ENCODE measurements around the gene NFYA. TPM values are rescaled to one million over a fixed set of nuclear protein-coding genes. Genes with fewer than 3 reads are reported as not detected.

The NFYA gene
- total and polyA plus RNA-seq, 5 donors = 6.1 to 13.8 (median 11.5) TPM

GRCh38 chr6:41059556-41059955 lies 13.2 kb upstream of the NFYA start:
- no peak for ATAC-seq
- 86% methylated on average over 1 of the region's 1 CpG for WGBS
- Histone ChIP-seq H3K4me3 (ENCODE audit: low read length) (no peak overlapping the region), H3K27ac (ENCODE audit: low read length) (peak overlapping the region; percentile 82), H3K9me3 (ENCODE audit: control insufficient read depth, low read length) (no peaks in the 10 kb centered on the region), H3K4me1 (ENCODE audit: control insufficient read depth, insufficient read depth, low read length) (peaks cover 18% of the 10 kb centered on the region), H3K27me3 (ENCODE audit: control insufficient read depth, insufficient read depth) (no peaks in the 10 kb centered on the region)
- intact Hi-C loops (cut with DNase I) = no loop called here
- DNase-seq = no peak

DNA sequence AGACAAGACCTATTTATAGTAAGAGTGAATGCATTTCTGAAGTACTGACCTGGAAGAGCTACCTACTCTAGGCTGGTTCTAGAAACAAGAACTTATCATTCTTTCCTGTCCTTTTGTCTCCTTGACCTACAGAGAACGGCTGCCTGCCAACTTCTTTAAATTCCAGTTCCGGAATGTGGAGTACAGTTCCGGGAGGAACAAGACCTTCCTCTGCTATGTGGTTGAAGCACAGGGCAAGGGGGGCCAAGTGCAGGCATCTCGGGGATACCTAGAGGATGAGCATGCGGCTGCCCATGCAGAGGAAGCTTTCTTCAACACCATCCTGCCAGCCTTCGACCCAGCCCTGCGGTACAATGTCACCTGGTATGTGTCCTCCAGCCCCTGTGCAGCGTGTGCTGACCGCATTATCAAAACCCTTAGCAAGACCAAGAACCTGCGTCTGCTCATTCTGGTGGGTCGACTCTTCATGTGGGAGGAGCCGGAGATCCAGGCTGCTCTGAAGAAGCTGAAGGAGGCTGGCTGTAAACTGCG lies 11.5 kb upstream of the NFYA start:
- H3K27ac ChIP-seq (ENCODE audit: low read length) = peak overlapping the region; percentile 85
- 70% methylated on average over 13 of the region's 13 CpGs for WGBS
- peak in 1 of 2 donors; percentile 21 for ATAC-seq
- no peak overlapping the region for H3K4me3 ChIP-seq (ENCODE audit: low read length)
- DNase-seq = no peak
- H3K4me1 ChIP-seq (ENCODE audit: control insufficient read depth, insufficient read depth, low read length) = peaks cover 15% of the 10 kb centered on the region
- intact Hi-C loops (cut with DNase I) = loop anchor here in 2 of 4 donors (5.0 to 10.0 kb wide), 2 partner anchors 54 to 56 kb away; no protein-coding TSS in a partner anchor
- no peaks in the 10 kb centered on the region for H3K27me3 ChIP-seq (ENCODE audit: control insufficient read depth, insufficient read depth)
- H3K9me3 ChIP-seq (ENCODE audit: control insufficient read depth, low read length) = no peaks in the 10 kb centered on the region

GRCh38 chr6:41062056-41062455 lies 10.7 kb upstream of the NFYA start:
- ATAC-seq (no peak), DNase-seq (no peak)
- Histone ChIP-seq H3K27ac (ENCODE audit: low read length) (no peak overlapping the region), H3K4me1 (ENCODE audit: control insufficient read depth, insufficient read depth, low read length) (peaks cover 14% of the 10 kb centered on the region), H3K4me3 (ENCODE audit: low read length) (no peak overlapping the region), H3K9me3 (ENCODE audit: control insufficient read depth, low read length) (no peaks in the 10 kb centered on the region), H3K27me3 (ENCODE audit: control insufficient read depth, insufficient read depth) (no peaks in the 10 kb centered on the region)
- intact Hi-C loops (cut with DNase I) = loop anchor here in 2 of 4 donors (5.0 to 10.0 kb wide), 2 partner anchors 55 to 57 kb away; no protein-coding TSS in a partner anchor
- WGBS = 63% methylated on average over 1 of the region's 1 CpG

- Histone ChIP-seq H3K9me3 (ENCODE audit: control insufficient read depth, low read length) (no peaks in the 10 kb centered on the region), H3K4me3 (ENCODE audit: low read length) (no peak overlapping the region), H3K4me1 (ENCODE audit: control insufficient read depth, insufficient read depth, low read length) (peaks cover 8% of the 10 kb centered on the region), H3K27me3 (ENCODE audit: control insufficient read depth, insufficient read depth) (no peaks in the 10 kb centered on the region), H3K27ac (ENCODE audit: low read length) (peak overlapping the region; percentile 77)
- DNase-seq (no peak), ATAC-seq (peak; percentile 23 to 53)
- WGBS = 70% methylated on average over 2 of the region's 2 CpGs
- intact Hi-C loops (cut with DNase I) = loop anchor here in 2 of 4 donors (5.0 to 10.0 kb wide), 2 partner anchors 57 to 59 kb away; no protein-coding TSS in a partner anchor
Measured at GRCh38 chr6:41063884-41064285, 8.9 kb upstream of the NFYA start.

- Histone ChIP-seq H3K27ac (ENCODE audit: low read length) (no peak overlapping the region), H3K9me3 (ENCODE audit: control insufficient read depth, low read length) (no peaks in the 10 kb centered on the region), H3K4me1 (ENCODE audit: control insufficient read depth, insufficient read depth, low read length) (peaks cover 4% of the 10 kb centered on the region), H3K4me3 (ENCODE audit: low read length) (no peak overlapping the region), H3K27me3 (ENCODE audit: control insufficient read depth, insufficient read depth) (no peaks in the 10 kb centered on the region)
- ATAC-seq = no peak
- 54% methylated on average over 5 of the region's 5 CpGs for WGBS
- intact Hi-C loops (cut with DNase I) = loop anchor here in 3 of 4 donors (5.0 to 10.0 kb wide), 2 partner anchors 58 to 60 kb away; no protein-coding TSS in a partner anchor
- DNase-seq = no peak
Measured at GRCh38 chr6:41064841-41065240, 7.9 kb upstream of the NFYA start.

DNA sequence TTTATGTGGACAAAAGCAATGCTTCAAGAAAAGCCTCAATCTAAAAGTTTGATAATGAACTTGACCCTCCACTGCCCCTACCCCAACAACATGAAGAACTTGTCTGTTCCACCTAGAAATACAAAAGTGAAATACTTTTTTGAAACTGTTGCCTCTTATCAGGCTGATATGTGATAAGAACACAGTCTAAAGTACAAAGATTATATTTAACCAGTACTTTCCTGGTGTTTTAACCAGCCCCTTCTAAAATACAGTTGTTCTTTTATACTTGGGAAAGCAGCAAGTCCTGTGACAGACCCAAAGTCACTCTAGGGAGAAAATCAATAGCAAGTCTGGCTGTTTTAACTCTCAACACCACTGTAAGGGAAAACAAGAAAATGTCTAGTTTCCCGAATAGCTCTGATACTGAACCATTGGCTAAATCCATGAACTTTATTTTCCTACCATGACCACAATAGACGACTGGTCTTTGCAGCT lies 7.2 kb upstream of the NFYA start:
- ATAC-seq = no peak
- H3K4me3 ChIP-seq (ENCODE audit: low read length) = no peak overlapping the region
- no peak overlapping the region for H3K27ac ChIP-seq (ENCODE audit: low read length)
- H3K9me3 ChIP-seq (ENCODE audit: control insufficient read depth, low read length) = no peaks in the 10 kb centered on the region
- no peaks in the 10 kb centered on the region for H3K27me3 ChIP-seq (ENCODE audit: control insufficient read depth, insufficient read depth)
- peaks cover 4% of the 10 kb centered on the region for H3K4me1 ChIP-seq (ENCODE audit: control insufficient read depth, insufficient read depth, low read length)
- intact Hi-C loops (cut with DNase I) = loop anchor here in 2 of 4 donors (5.0 to 10.0 kb wide), 2 partner anchors 58 to 61 kb away; no protein-coding TSS in a partner anchor
- no peak for DNase-seq
- WGBS = 87% methylated on average over 2 of the region's 2 CpGs

GRCh38 chr6:41066867-41067304 lies 5.9 kb upstream of the NFYA start:
- H3K27ac ChIP-seq (ENCODE audit: low read length) = no peak overlapping the region
- peak; percentile 70 to 88 (median 80) for DNase-seq
- intact Hi-C loops (cut with DNase I) = loop anchor here in 2 of 4 donors (5.0 to 10.0 kb wide), 2 partner anchors 60 to 62 kb away; no protein-coding TSS in a partner anchor
- H3K27me3 ChIP-seq (ENCODE audit: control insufficient read depth, insufficient read depth) = no peaks in the 10 kb centered on the region
- H3K4me3 ChIP-seq (ENCODE audit: low read length) = no peak overlapping the region
- H3K4me1 ChIP-seq (ENCODE audit: control insufficient read depth, insufficient read depth, low read length) = no peaks in the 10 kb centered on the region
- H3K9me3 ChIP-seq (ENCODE audit: control insufficient read depth, low read length) = no peaks in the 10 kb centered on the region
- WGBS = 24% methylated on average over 3 of the region's 3 CpGs
- no peak for ATAC-seq

DNA sequence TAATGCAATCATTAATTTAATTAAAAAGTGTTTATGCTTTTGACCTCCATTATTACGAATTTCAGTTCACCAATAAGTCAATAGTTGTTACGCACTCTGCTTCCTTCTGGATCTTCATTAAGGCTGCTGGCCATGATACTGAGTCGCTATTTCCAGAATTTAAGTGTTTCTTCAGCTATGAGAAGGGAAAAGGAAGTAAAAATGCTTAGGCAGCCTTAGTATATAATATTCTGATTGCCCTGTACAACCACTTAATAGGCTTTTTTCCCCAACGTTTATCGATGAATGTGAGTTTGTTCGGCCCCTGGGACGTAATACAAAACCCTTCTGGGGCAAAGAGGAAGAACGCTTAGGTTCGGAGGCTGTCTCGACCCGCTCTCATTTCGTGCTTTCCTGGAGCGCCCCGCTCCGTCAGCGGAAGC lies 1.3 kb upstream of the NFYA start:
- Histone ChIP-seq H3K4me3 (ENCODE audit: low read length) (peak overlapping the region; percentile 93), H3K9me3 (ENCODE audit: control insufficient read depth, low read length) (no peaks in the 10 kb centered on the region), H3K27me3 (ENCODE audit: control insufficient read depth, insufficient read depth) (no peaks in the 10 kb centered on the region), H3K4me1 (ENCODE audit: control insufficient read depth, insufficient read depth, low read length) (peaks cover 3% of the 10 kb centered on the region), H3K27ac (ENCODE audit: low read length) (peak overlapping the region; percentile 100)
- WGBS = under 1% methylated on average over 16 of the region's 16 CpGs
- DNase-seq (peak in 1 of 3 donors; percentile 92), ATAC-seq (no peak)
- intact Hi-C loops (cut with DNase I) = no loop called here

GRCh38 chr6:41071923-41072835 lies 595 bp upstream of the NFYA start, which contains the start of gene OARD1:
Gene OARD1 (minus strand): TSS chr6:41072356. CDS start chr6:41071634, 722 bp downstream.
- DNase-seq = peak; percentile 100
- Histone ChIP-seq H3K27me3 (ENCODE audit: control insufficient read depth, insufficient read depth) (no peaks in the 10 kb centered on the region), H3K27ac (ENCODE audit: low read length) (peak within 1 kb of the TSS; percentile 100), H3K9me3 (ENCODE audit: control insufficient read depth, low read length) (no peaks in the 10 kb centered on the region), H3K4me1 (ENCODE audit: control insufficient read depth, insufficient read depth, low read length) (peaks cover 3% of the 10 kb centered on the region), H3K4me3 (ENCODE audit: low read length) (peak within 1 kb of the TSS; percentile 93)
- intact Hi-C loops (cut with DNase I) = no loop called here
- ATAC-seq = peak; percentile 91
- WGBS = under 1% methylated on average over 63 of the region's 63 CpGs

DNA sequence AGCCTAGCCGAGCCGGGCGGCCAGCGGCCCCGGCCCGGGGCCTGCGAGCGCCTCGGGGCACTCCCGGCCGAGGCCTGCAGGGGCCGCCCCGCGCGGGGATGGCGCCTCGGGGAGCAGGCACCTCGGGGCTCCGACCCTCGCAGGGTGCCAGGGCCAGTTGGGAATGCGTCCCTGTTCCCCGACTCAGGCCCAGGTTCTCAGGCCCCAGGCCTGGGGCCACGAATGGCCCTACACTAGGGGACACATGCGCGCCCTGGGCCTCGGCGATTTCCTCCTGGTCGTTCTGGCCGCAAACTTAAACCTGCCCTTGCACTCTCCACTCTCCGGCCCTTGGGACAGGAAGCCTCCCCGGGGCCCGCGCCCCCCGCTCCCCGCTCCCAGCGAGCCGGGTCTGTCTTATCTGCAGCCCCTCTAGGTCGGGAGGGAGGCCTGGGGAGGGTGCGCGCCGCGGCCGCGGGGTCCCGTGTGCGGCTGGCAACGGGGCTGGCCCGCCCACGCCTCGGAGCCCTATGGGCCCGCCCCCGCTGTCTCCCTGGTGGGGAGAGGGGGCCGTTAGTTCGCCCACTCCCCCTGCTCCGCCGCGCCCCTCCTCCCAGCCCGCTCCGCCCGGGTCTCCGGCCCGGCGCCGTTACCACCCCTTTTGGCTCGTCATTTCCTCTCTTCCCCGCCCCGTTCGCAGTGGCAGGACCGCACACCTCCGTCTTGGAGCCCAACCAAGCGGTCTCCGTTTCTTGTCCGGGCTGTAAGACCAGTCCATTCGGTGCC lies 611 bp downstream of the NFYA start:
- peaks cover 3% of the 10 kb centered on the region for H3K4me1 ChIP-seq (ENCODE audit: control insufficient read depth, insufficient read depth, low read length)
- intact Hi-C loops (cut with DNase I) = no loop called here
- under 1% methylated on average over 74 of the region's 74 CpGs for WGBS
- H3K4me3 ChIP-seq (ENCODE audit: low read length) = peak overlapping the region; percentile 84
- H3K27ac ChIP-seq (ENCODE audit: low read length) = peak overlapping the region; percentile 96
- peak; percentile 88 to 94 (median 92) for DNase-seq
- no peaks in the 10 kb centered on the region for H3K27me3 ChIP-seq (ENCODE audit: control insufficient read depth, insufficient read depth)
- no peaks in the 10 kb centered on the region for H3K9me3 ChIP-seq (ENCODE audit: control insufficient read depth, low read length)
- ATAC-seq = peak; percentile 9 to 49

All from right cardiac atrium (tissue), 5 donors.